Stimulated activated CD4-positive, alpha-beta T cell treated with anti-CD3 and anti-CD28 coated beads, Interleukin-15, amount 100 ng/mL, for 1 hour (primary cell): ENCODE data around the gene LSAMP.

Experiments used
- DNase-seq, 2 donors: peaks; one replicate each; pipeline ENCODE4 v3.0.0-alpha.2; 2020; ENCODE audit warnings: low read depth in 1 of 2, low spot score in 1 of 2

The LSAMP gene

DNA sequence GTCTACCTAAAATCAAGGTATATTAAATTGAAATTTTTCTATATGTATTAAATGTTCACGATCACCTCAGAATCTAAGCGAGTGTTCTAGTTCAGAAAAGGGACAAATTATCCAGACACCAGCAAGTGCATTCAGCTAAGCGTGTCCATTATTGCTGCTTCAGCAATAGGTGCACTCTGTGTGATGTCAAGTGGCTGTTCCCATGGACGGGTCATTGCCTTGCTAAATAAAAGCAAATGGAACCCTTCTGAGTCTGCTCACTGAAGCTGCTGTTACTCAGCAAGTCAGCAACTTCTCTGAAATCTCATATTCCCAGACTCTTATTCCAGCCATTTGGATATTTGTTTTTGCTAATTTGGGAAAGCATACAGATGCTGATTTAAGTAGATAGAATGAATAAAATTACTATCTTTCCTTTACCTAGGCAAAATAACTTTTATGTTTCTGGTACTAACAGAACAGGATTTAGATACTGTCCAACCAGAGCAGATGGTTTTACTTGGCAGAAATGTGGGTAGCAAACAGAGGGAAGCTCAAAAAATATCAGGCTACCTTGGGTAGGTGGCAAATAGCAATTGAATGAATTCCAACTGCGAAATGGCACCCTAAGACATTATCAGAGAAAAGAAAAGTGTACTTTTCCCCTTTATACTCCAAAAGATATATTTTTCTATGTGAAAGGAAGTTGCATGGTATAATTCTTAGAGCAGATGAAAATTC, 415.0 kb downstream of the LSAMP start:
- DNase-seq = no peak

DNA sequence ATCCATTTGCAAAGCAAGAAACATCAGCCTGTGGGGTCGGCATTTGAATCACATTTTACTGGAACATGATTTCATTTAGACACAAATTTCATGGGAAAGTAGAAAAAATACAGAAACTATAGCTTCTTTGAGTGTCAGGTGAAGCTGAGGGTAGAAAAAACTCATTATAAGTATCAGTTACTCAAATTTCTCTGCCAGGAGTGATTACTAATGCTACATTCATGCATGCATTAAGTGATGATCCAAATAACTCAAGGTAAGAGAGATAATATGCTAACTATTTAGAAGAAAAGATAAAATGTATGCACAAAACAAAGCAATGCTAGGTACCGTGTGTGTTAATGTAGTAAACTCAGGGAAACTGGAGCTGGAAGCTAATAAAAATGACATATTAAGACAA, 416.0 kb downstream of the LSAMP start:
- DNase-seq = no peak

DNA sequence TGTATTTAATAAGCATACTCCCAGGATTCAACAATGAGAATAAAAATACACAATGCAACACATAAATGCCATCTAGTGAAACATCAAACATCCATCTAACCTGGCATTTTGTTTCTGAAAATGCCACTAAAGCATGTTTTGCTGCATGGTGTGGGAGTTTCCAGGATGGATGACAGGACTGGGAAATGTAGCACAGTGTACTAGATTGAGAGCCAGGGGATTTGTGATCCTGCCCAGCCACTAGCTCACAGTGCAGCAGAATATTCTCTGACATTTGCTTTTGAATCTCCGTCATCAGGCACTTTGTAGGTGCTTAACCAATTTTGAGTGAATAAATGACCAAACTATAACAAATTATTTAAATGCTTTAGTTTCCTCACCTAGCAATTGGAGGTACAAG, 417.1 kb downstream of the LSAMP start:
- no peak for DNase-seq

DNA sequence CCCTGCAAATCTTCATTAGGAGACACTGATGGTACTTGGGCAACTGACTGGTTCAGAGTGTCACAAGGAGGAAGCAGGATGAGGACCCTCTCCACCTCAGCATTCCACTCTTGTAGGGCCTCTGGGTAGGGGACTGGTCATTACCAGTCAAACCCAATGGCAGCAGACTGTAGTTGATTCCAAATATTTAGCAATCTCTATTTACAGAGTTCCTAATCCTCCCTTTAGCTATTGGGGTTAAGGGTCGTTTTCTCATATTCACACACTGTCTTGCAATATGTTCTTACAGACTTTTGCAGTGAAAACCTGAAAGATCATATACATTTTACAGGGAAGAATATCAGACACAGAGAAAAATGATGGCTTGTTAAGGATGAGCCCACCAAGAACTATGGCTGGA, 424.3 kb downstream of the LSAMP start:
- no peak for DNase-seq

DNA sequence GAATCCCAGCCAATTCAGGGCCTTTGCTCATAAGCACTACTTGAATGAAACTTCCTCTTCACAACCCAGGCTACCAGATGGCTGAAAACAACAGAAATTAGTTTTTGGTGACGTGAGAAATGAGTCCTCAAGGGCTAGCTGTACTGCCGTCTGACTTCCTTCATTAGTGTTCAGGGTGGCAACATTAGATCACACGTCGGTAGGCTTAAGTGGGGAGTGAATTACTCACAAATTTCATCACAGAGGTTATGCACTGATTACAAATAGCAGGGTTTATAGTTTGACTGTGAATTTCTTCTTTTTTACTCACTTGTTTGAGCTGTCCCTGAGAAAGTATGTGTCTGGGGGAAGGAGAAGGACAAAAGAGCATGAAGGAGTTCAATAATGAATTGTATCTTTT, 424.8 kb downstream of the LSAMP start:
- DNase-seq = no peak

DNA sequence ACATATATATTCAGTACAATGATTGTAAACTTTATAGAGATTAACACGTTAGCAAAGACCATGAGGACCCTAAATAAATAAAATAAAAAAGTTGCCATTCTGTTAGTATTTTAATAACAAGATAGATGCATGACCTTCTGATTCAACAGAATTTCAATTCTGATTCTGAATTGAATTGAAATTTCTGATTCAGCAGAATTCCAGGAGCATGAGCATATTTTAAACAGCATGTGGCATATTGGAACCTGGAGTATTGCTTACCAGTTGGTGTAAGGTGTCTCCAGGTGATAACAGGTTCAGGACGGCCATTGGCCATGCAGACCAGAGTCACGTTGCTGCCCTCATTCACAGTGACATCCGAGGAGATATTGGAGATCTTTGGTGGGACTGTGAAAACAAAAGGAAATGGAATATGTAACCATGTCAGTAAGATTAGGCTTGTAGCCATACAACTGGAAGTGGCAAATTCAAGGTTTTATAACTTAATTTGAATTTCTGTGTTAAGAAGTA, 426.0 kb downstream of the LSAMP start:
- DNase-seq = no peak

DNA sequence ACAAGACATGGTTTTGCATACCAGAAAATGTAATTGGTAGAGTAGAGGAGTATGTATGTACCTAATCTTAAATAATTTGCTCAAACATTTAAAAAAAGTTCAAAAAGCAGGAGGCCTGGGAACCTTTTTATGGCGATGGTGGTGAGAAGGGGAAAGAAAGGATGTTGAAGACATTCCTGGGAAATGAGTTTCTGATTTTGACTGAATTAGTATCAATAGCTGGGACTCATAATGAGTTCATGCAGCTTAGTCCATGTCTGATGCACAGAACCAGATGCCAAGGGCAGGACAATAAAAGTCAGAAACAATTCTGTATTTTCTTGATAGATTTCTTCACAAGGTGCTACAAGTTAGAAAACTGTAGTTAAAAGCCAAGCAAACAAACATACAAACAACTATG, 426.6 kb downstream of the LSAMP start:
- DNase-seq = no peak

DNA sequence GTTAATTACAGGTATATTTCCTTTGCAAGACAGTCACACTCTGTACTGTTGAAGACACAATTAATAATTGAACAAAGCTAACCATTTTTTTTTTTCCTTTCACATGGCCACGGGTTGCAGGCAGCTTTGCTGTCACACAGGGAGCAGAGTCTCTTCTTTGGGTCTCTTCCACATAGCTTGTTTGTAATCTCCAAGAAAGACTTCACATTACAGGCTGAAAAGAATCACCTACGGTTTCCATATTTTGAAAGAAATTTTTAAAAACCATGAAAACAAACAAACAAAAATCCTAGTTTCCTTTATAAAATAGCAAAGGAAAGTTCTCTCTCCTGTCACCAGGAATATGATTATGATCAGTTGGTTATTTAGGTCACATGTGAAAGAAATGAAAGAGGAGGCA, 429.4 kb downstream of the LSAMP start:
- no peak for DNase-seq

DNA sequence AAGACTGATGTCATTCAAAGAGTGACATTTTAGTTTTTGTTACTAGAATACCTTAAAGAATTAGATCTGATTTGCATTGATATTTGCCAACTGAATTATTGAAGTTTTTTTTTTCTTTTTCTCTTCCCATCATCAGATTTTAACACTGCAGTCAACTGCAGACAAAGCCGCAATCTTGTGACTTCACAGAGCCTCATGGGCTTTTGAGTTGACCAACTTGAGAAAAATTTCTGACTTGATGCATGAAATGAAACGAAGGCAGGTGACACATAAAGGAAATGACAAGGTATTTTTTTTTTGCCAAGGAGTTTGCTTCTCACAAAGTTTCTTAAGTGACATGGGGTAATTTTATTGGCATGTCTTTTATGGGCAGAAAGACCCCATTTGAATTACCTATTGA, 438.3 kb downstream of the LSAMP start:
- DNase-seq = no peak

DNA sequence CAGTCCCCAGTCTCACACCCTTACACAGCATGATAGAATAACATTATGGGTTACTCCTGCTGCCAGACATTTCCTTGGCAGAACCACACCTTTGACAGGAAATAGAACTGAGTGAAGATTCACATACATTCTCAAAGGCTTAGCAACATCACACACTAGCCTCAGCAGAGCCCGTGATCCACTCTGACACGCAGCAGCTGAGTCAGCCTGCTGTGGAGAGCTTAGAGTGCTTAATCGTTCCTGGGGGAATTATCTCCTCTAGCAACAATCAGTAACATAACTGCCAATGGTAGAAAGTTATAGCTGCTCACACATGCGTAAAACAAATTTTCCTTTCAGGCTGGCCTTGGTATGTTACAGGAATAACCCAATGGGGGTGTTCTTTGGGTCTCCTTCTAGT, 439.9 kb downstream of the LSAMP start:
- no peak for DNase-seq

DNA sequence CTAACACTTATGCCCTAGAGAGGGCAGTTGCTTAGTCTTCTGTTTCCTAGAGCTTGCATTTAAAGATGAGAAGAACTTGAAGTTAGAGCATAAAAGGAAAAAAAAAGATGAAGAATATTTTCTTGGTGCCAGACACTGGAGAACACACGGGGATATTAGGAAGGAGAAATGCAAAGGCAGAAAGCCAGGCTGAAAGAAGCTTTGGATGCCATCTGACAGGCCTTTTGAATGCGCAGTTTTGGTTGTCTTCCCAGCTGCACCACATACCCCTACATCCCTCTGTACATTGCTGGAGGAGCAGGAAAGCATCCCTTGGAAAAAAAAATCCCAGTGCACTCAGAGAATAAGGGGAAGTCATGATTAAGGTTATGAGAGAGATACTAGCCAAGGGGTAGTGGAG, 443.1 kb downstream of the LSAMP start:
- no peak for DNase-seq

DNA sequence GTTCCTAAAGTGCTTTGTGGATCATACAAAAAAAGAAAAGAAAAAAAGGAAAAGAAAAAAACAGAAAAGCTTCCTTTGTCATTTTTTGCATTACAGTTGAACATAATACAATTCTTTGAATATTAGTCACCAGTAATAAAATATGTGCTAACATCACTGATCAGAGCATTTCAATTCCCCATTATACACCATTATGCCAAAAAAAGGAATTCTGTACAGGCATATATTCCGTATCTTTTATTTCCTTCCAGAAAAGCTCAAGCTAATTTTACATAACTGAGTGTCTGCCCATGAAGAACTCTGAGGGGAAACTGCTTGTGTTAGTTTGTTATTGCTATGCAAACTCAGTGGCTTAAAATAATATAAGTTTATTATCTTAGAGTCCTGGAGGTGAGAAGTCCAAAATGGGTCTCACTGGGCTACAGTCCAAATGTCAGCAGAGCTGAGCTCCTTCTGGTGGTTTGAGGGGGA, 444.1 kb downstream of the LSAMP start:
- DNase-seq = no peak

DNA sequence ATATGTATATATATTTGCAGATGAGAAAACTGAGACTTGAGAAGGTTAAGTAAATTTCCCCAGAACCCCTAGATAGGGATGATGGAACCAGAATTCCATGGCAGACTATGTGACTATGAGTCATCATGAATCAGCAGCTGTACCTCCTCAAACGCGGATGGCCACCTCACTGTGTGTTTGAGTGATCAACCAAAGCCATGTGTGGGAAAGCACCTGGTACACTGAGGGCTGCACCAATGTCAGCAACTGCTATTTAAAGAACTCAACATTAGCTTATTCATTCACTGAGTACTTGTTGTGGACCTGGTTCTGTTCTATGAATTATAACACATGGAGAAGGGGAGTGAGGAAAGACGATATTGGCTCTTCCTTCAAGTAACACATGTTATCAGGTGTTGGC, 445.0 kb downstream of the LSAMP start:
- no peak for DNase-seq

DNA sequence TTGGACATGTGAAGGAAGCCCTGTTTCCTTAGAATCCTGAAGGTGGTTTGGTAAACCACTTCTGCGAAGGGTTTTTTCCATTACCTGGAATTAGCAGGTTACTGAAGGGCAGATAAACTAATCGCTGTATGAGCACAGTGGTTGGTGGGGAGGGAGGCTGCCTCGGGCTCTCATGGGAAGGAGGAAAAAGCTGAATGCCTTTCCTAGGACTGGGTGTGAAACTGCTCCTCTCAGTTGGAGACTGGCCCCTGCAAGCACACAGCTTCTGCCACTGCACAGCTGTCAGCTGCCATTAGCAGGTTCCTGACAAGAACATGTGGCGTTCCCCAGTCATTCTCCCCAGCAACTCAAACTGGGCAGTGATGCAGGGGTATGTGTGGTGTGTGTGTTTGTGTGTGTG, 445.7 kb downstream of the LSAMP start:
- no peak for DNase-seq

DNA sequence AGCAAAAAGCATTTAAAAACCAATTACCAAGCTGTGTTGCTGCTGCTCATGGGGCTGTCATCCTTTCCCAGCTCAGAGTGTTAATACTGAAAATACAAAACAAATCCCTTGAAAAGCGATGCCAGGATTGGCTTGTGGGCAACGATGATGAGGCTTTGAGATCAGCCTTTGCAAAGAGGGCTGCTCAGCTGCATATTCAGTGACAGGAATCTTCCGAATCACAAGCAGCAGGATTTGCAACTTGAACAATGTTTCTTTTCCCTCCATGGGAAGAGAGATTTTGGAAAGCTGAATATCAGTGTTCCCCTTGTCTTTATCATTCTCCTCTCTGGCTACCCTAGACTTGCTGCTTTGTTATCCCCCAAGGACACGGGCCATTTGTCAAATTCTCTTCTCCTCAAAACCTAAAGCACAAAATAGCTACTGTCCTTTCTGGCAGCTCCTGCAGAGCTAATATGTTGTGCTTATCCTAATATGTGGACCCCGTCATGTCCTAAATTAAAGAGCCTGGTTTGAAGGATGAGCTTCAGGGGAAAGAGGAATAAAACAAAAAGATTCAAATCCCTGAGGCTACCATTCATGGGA, 446.2 kb downstream of the LSAMP start:
- DNase-seq = no peak

DNA sequence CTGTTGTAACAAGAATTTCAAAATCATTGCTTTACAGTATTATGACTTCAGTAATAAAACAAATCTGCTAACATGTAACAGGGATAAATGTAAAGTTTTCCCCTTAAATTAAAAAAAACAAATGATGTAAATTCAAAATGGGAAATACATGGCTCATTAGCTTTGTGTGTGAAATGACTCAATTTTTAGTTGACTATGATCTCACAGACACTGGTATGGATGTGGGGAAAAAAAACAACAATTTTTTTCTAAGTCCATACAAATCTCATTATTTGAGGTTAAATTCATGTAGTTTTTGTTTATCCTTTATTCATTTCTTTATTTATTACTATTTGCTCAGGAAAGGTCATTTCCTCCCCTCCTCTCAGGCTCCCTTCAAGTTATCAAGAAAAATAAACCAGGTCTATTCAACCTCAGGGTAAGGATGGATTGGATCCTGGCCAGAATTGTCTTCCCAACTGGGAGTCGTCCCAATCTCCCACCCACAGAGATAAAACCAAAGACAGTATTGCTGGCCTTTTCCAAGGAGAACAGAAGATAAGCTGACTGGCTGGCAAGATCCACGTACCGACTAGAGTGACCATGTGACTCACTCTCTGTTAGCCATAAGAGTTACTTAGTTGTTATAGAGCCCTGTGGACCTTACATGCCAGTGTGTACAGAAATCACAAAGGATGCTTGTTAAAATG, 448.7 kb downstream of the LSAMP start:
- no peak for DNase-seq

DNA sequence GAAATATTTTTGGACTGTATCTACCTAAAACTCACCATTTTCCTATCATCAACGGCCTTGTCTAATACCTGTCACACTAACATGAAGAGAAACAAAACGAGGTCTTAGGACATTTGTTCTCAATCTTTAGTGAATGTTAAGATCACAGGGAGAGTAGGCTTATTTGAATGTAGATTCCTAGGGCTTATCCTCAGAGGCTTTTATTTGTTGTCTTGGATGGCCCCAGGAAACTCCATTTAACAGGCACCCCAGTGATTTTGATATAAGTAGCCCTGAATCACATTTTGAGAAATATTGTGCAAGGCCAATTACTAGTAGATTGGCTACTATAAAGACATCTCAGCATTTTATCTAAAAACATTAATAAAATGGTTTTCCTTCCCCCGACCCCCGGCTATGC, 454.6 kb downstream of the LSAMP start:
- no peak for DNase-seq

DNA sequence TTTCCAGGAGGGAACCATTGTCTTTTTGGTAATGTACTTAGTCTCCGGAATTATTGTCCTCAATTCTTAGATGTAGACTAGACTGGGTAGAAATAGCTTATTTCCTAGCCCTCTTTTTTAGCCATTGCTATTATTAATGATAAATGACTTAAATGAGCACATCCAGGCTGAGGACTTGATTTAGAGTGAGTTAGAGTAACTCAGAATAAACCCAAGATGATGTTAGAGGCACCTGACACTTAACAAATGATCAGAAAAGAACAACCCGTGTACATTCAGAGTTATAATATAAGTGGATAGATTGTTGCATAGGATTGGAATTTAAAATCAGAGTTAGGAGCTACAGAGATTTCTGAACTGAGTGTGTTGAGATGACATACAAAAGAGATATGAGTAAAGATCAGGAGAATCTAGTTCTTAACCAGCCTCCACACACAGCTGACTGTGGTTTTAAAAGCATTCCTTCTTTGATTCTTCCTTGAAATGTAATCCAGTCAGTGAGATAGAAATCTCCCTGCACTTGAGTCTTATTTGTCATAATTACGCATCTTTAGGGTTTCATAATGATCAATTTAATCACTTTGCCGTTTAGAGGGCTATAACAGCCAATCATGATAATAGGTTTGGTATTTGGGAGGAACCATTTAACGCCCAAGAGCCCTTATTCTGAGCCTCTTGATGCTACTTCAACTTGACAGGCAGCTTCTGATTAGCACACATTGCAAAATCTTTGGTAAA, 455.4 kb downstream of the LSAMP start:
- DNase-seq = no peak

DNA sequence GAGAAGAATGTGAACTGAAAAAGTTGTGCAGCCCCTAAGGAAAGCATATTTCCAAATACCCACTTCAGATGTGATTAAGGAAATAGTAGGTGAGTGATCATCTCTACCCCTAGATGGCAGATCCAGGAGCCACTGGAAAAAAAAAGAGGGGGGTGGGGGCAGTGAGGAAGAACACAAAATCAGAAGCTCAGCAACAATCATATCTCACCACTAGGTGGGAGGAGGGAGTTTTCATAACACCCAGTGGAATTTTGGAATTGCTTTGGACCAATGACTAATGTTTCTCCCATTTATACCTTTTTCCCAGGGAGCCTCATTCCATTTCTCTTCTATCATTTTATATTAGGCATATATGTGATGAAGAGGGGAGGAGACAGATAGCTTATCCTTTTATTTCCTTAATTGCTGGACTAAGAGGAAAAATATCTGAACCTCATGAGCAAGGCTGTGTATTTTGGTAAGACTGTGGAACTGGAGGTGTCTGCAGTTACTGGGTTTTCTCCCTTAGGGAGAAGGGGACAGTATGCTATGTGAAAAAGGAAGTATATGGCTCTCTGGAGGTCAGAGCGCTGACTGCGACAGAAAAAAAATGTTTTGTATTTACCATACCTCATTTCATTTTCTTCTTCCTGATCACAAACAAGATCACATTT, 458.6 kb downstream of the LSAMP start:
- no peak for DNase-seq

DNA sequence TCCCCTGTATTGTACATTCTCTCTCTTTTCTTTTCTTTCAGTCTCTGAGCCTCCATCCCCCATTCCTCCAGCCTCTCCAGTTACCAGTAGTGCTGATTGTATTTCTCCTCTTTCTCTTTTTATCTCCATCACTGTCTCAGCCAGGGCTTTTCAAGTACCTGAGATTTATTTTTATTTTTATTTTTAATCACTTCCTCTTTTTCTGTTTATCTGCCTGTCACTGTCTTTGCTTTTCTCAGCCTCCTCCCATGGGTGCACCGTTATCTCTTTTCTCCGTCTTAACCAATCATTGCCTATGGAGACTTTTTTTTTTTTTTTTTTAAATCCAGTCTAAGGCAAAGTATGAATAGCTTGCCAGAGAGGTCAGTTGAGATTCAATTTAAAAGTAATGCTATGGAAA, 462.7 kb downstream of the LSAMP start:
- DNase-seq = no peak

DNA sequence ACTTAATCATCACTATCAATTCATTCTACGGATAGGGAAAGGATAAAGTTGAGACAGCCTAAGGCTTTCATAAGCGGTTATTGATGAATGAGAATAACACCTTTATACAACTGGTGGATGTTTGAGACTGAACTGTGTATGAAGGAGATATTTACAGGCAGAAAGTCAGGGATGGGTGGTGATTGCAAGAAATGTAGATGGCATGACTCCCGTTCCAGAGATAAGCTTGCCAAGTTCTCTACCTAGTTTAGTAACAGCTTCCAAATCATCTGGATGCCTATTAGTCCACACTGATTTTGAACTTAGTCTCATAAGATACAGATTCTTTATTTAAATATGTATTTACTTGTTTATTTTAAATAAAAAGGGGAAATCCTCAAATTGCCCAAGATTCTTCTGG, 463.2 kb downstream of the LSAMP start:
- no peak for DNase-seq
